ENCODE measurements around the gene GCLC. TPM values are rescaled to one million over a fixed set of nuclear protein-coding genes. Genes with fewer than 3 reads are reported as not detected.

The GCLC gene
- total and polyA plus RNA-seq, 9 of the 15 experiments (the other 6 are each of a cell fraction or from before 2014, with no cell fraction given): 3.9 to 20.0 (median 9.4) TPM

- TF ChIP-seq, protein P1, sequence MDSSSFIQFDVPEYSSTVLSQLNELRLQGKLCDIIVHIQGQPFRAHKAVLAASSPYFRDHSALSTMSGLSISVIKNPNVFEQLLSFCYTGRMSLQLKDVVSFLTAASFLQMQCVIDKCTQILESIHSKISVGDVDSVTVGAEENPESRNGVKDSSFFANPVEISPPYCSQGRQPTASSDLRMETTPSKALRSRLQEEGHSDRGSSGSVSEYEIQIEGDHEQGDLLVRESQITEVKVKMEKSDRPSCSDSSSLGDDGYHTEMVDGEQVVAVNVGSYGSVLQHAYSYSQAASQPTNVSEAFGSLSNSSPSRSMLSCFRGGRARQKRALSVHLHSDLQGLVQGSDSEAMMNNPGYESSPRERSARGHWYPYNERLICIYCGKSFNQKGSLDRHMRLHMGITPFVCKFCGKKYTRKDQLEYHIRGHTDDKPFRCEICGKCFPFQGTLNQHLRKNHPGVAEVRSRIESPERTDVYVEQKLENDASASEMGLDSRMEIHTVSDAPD (CRISPR knock-in tag; IDR thresholded peaks at IDR 0.05): no peak
- TF ChIP-seq PHB (CRISPR knock-in tag; IDR thresholded peaks at IDR 0.05): no peak
- no peak for TF ChIP-seq ZNF766 (CRISPR knock-in tag; conservative IDR thresholded peaks at IDR 0.05)
- TF ChIP-seq ELF1 (tag; IDR thresholded peaks at IDR 0.05): peak; percentile 26; the same call in 1 of the 2 replicates
- TF ChIP-seq ZC3H11A (IDR thresholded peaks at IDR 0.05; ENCODE audit: low read depth, low read length): no peak
- TF ChIP-seq MLLT1 (IDR thresholded peaks at IDR 0.05): peak in 1 of 2 experiments; percentile 22; a peak in 1 of 4 replicates
- peak; percentile 30; the same call in 1 of the 2 replicates for TF ChIP-seq ZNF24 (IDR thresholded peaks at IDR 0.05)
- no peak for TF ChIP-seq ZNF217 (CRISPR knock-in tag; IDR thresholded peaks at IDR 0.05)
- TF ChIP-seq, protein P2, sequence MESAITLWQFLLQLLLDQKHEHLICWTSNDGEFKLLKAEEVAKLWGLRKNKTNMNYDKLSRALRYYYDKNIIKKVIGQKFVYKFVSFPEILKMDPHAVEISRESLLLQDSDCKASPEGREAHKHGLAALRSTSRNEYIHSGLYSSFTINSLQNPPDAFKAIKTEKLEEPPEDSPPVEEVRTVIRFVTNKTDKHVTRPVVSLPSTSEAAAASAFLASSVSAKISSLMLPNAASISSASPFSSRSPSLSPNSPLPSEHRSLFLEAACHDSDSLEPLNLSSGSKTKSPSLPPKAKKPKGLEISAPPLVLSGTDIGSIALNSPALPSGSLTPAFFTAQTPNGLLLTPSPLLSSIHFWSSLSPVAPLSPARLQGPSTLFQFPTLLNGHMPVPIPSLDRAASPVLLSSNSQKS (CRISPR knock-in tag; IDR thresholded peaks at IDR 0.05): no peak
- TF ChIP-seq, protein P3, sequence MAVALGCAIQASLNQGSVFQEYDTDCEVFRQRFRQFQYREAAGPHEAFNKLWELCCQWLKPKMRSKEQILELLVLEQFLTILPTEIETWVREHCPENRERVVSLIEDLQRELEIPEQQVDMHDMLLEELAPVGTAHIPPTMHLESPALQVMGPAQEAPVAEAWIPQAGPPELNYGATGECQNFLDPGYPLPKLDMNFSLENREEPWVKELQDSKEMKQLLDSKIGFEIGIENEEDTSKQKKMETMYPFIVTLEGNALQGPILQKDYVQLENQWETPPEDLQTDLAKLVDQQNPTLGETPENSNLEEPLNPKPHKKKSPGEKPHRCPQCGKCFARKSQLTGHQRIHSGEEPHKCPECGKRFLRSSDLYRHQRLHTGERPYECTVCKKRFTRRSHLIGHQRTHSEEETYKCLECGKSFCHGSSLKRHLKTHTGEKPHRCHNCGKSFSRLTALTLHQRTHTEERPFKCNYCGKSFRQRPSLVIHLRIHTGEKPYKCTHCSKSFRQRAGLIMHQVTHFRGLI (CRISPR knock-in tag; IDR thresholded peaks at IDR 0.05): no peak
- peak; percentile 56 for TF ChIP-seq TBP (optimal IDR thresholded peaks at IDR 0.05; ENCODE audit: low read depth, low read length)
- TF ChIP-seq SRSF9 (IDR thresholded peaks at IDR 0.05; ENCODE audit: borderline replicate concordance, low read depth, low read length): no peak
- TF ChIP-seq ZNF586 (CRISPR knock-in tag; conservative IDR thresholded peaks at IDR 0.05): no peak
- no peak for TF ChIP-seq ZNF239 (CRISPR knock-in tag; IDR thresholded peaks at IDR 0.05)
- TF ChIP-seq ZBTB1 (CRISPR knock-in tag; IDR thresholded peaks at IDR 0.05; ENCODE audit: borderline replicate concordance, low read depth): peak; percentile 90; the same call in 1 of the 2 replicates
- no peak; the same call in 1 of the 2 replicates for TF ChIP-seq ZBTB7A (IDR thresholded peaks at IDR 0.05; ENCODE audit: borderline replicate concordance, control insufficient read depth, low read depth, low read length)
- peak; percentile 80 for TF ChIP-seq RNF2 (IDR thresholded peaks at IDR 0.05)
- TF ChIP-seq MIER1 (IDR thresholded peaks at IDR 0.05; ENCODE audit: low read depth): peak; percentile 23; the same call in 1 of the 2 replicates
- TF ChIP-seq, protein P4, sequence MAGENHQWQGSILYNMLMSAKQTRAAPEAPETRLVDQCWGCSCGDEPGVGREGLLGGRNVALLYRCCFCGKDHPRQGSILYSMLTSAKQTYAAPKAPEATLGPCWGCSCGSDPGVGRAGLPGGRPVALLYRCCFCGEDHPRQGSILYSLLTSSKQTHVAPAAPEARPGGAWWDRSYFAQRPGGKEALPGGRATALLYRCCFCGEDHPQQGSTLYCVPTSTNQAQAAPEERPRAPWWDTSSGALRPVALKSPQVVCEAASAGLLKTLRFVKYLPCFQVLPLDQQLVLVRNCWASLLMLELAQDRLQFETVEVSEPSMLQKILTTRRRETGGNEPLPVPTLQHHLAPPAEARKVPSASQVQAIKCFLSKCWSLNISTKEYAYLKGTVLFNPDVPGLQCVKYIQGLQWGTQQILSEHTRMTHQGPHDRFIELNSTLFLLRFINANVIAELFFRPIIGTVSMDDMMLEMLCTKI (IDR thresholded peaks at IDR 0.05; ENCODE audit: partially characterized antibody): no peak
- peak; percentile 98 for TF ChIP-seq EGR1 (conservative IDR thresholded peaks at IDR 0.05)
- no peak for TF ChIP-seq HEY1 (CRISPR knock-in tag; IDR thresholded peaks at IDR 0.05; ENCODE audit: borderline replicate concordance)
- no peak for TF ChIP-seq ZNF785 (CRISPR knock-in tag; IDR thresholded peaks at IDR 0.05)
- no peak for TF ChIP-seq RBM17 (IDR thresholded peaks at IDR 0.05; ENCODE audit: borderline replicate concordance, low read depth, low read length)
Observed at GRCh38 chr6:53547811-53548496, 3.1 kb upstream of the GCLC start (continued).

Data from K562 (cell line).